IPS DF 4.7 (cell line): ENCODE measurements around the gene SLIT3.
"Not testable (repeated sequence)": the region's sequence is repeated elsewhere in the genome, so short reads cannot be mapped to it uniquely, and the experiment has no call there.

Experiments
- DNase-seq: peaks from one replicate; pipeline ENCODE4 v3.0.0-alpha.2; 2013; ENCODE audit warnings: low spot score; ENCODE audit errors: extremely low read depth

SLIT3 gene

GRCh38 chr5:169106911-169107706, 193.8 kb downstream of the SLIT3 start:
- DNase-seq, result no peak

DNA sequence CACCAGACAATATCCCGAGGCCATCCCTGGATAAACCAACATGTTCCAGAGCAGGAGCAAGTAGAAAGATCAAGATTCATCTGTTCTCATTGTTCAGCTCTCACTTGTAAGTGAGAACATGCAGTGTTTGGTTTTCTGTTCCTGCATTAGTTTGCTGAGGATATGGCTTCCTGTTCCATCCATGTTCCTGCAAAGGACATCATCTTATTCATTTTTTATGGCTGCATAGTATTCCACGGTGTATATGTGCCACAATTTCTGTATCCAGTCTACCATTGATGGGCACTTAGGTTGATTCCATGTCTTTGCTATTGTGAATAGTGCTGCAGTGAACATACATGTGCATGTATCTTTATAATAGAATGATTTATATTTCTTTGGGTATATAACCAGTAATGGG, 195.4 kb downstream of the SLIT3 start:
- DNase-seq, result not testable (repeated sequence)

DNA sequence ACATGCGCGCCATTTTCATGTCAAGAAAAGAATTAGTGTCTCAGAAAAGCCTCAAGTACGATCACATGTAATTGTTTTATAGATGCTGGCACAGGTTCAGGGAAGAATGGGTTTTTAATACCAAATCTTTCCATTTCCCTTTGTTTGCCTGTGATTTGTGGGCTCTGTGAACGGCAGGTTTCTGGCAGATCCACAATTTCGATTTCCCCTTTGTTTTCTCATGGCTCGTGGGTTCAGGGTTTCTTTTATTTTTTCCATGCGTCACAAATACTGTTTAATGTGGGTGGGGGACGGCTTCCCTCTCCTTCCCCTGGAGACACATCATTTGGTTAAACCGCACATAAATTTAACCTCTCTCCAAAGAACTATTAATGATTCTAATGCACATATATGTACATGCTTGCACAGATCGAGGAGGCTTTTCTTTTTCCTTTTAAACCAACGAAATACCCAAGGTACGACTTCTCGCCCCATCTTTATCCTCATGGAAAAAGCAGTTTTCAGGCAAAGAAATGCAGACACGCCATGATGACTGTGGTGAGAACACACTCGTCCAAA, 195.9 kb downstream of the SLIT3 start:
- DNase-seq, result no peak

DNA sequence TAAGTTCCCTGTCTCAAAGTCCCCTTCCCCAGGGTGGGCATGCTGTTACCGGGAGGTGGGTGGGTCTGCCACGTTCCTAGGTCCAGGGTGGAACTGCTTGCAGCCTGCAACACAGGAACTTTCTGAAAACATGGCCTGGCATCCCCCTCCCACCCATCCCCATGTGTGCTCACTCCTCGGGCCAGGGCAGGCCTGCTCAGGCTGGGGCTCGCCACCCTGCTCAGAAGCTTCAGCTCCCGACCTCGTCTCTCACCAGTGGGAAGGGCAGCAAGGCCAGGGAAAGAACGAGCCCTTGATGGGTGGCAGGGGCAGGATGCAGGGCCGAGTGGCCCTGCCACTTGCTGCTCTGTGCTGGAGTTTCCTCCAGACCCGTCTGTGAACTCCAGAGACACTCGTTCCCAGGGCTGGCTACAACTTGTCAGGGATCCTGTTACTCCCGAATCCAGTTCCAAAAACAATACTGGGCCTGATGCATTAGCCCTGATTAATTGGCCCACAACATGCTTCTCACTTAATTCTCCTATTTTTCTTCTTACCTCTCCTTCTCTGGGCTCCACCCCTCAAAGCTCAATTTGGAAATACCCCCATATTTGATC, 197.3 kb downstream of the SLIT3 start:
- no peak for DNase-seq

GRCh38 chr5:169101966-169102365, 199.0 kb downstream of the SLIT3 start:
- DNase-seq, result no peak

DNA sequence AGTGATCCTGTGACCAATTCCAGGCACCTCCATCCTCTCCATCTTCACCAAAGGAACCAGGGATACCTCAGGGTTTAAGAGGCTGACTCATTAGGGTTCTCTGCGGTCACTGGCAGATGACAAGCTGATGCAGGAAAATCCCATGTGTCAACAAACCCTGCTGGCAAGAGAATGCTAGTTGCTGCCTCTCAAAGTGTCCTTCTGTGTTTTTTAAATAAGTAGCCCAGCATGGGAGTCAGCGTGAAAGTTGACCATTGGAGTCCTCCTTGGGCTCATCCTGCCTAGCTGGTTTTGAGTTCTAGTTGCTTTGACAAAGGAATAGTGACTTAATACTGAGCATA, 200.2 kb downstream of the SLIT3 start:
- DNase-seq, result peak; percentile 16

- DNase-seq, result no peak
These were observed 200.9 kb downstream of the SLIT3 start for GRCh38 chr5:169099801-169100734.

- DNase-seq, result no peak
These were observed 202.4 kb downstream of the SLIT3 start for GRCh38 chr5:169098331-169099121.

- no peak for DNase-seq
These were observed 203.3 kb downstream of the SLIT3 start for GRCh38 chr5:169097374-169098326.

DNA sequence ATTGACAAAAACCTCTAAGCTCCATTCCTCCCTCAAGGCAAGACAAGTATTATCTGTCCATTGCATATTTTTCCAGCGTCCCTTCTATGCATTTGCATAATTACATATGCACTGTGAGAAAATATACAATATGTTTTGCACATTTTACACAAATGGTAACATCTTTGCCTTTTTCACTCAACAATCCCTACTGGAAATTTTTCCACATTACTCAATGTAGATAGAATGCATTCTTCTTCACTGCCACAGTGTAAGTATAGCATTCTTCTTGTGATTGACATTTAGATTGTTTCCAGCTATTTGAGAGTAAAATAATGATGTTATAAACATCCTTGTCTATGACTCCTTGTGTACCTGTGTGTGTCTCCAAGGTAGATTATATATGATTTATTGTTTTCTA, 205.0 kb downstream of the SLIT3 start:
- no peak for DNase-seq

- DNase-seq, result no peak
These were observed 205.5 kb downstream of the SLIT3 start for GRCh38 chr5:169095410-169095960.

DNA sequence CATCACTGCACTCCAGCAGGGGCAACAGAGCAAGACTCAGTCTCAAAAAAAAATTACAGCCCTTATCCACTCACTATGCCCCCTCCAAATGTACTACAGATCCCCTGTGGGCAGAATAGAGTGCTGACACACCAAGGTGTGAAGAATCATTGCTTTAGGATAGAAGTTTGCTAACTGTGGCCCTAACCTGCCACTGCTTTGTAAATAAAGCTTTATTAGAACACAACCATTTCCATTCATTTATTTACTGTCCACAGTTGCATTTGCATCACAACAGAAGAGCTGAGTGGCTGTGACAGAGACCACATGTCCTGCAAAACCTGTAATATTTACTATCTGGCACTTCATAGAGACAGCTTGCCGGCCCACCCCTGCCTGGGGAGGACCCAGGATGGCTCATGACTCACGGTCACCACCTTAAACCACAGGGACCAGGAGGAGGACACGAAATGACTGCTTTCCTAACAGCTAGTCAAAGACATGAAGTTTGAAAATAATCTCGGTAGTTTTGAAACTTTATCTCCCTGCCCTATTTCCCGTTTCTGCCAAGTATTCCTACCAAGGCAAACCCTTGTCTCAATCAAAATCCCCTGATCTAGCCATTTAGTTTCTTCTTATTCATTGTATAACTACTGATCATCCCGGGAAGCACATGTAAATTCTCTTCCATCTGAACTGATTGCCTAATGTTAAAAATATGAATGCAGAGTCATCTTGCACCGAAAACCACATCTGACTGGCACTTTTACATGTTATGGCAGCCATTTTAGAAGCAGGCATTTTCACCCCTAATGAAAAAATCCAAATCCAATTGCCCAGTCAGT, 206.1 kb downstream of the SLIT3 start:
- no peak for DNase-seq

GRCh38 chr5:169091396-169091980, 209.5 kb downstream of the SLIT3 start:
- DNase-seq, result no peak

- DNase-seq, result peak; percentile 19
These were observed 211.6 kb downstream of the SLIT3 start for GRCh38 chr5:169089343-169089742.

GRCh38 chr5:169088028-169088725, 212.8 kb downstream of the SLIT3 start:
- DNase-seq, result no peak

DNA sequence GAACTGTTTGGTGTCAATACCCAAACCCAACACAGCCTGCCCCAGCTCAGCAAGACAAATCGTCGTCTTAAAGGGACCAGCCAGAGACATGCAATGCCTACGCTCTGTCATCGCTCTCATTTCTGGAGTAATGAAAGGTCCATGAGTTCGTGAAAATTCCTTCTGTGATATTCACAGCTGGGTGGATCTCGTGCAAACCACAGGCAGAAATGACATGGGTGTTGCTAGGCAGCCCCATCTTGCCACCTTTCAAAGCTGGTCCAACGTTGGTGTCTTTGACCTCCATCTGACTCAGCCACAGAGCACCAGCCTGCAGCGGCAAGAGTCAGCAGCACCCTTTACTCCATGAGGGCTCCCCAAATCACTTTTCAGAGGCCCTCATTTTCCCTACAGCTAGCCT, 215.3 kb downstream of the SLIT3 start:
- DNase-seq, result no peak

DNA sequence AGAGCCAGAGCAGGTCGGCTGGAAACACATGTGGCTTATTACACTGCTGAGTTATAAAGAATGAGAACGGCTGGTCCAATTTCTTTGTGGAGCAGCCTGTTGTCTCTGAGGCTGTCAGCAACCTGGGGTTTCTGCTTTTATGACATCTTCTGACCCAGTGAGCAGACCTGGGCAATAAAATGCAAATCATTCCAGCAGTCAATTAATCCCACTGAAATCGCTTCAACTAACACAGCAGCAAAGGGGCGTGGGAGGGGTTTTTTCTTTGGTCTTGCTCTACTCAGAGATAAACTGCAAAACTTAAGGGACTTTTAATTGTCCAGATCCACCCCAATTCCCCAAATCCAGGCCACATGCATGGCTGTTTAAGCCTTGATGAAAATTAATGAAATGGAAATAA, 215.7 kb downstream of the SLIT3 start:
- DNase-seq, result no peak

GRCh38 chr5:169084775-169085174, 216.2 kb downstream of the SLIT3 start:
- DNase-seq, result no peak
